Duodenal mucosa (tissue), 2 donors: ENCODE data around the gene ZMYND10.

Experiments
- H3K27ac ChIP-seq: one replicate; pipeline ENCODE4 v1.7.0; 2013; ENCODE audit warnings: low read depth, low read length
- H3K27me3 ChIP-seq, 2 donors: one replicate each; pipeline ENCODE4 v1.7.0; 2013; ENCODE audit warnings: low read length in 2 of 2, control low read depth in 1 of 2; ENCODE audit not compliant: insufficient read depth in 2 of 2, control insufficient read depth in 1 of 2
- H3K36me3 ChIP-seq, 2 donors: one replicate each; pipeline ENCODE4 v1.7.0; 2013; ENCODE audit warnings: low read length in 2 of 2, control low read depth in 1 of 2; ENCODE audit not compliant: insufficient read depth in 2 of 2, control insufficient read depth in 1 of 2
- H3K4me1 ChIP-seq, 2 donors: one replicate each; pipeline ENCODE4 v1.7.0; 2013; ENCODE audit warnings: low read length in 2 of 2, control low read depth in 1 of 2; ENCODE audit not compliant: insufficient read depth in 2 of 2, control insufficient read depth in 1 of 2
- H3K4me3 ChIP-seq, 2 donors: one replicate each; pipeline ENCODE4 v1.7.0; 2013; ENCODE audit warnings: low read length in 2 of 2, low read depth in 1 of 2
- H3K9ac ChIP-seq, 2 donors: one replicate each; pipeline ENCODE4 v1.7.0; 2013; ENCODE audit warnings: low read length in 2 of 2, low read depth in 1 of 2
- H3K9me3 ChIP-seq, 2 donors: one replicate each; pipeline ENCODE4 v1.7.0; 2013; ENCODE audit warnings: low read length in 2 of 2, control low read depth in 1 of 2; ENCODE audit not compliant: control insufficient read depth in 1 of 2

ZMYND10 gene

GRCh38 chr3:50371133-50371685 is 25.7 kb upstream of the ZMYND10 start:
- Histone ChIP-seq H3K27me3 (no peaks in the 10 kb centered on the region), H3K4me1 (peaks cover 4 to 8% of the 10 kb centered on the region in 2 donors), H3K4me3 (no peak overlapping the region), H3K9me3 (no peaks in the 10 kb centered on the region), H3K36me3 (no peaks in the 10 kb centered on the region), H3K27ac (no peak overlapping the region), H3K9ac (no peak overlapping the region)

GRCh38 chr3:50370594-50370993 is 25.1 kb upstream of the ZMYND10 start:
- Histone ChIP-seq H3K9ac (no peak overlapping the region), H3K4me1 (peaks cover 8 to 14% of the 10 kb centered on the region in 2 donors)

GRCh38 chr3:50369012-50369670 is 23.6 kb upstream of the ZMYND10 start:
- no peaks in the 10 kb centered on the region for H3K27me3 ChIP-seq
- H3K27ac ChIP-seq = no peak overlapping the region
- H3K36me3 ChIP-seq = no peaks in the 10 kb centered on the region
- H3K4me3 ChIP-seq = no peak overlapping the region
- H3K9me3 ChIP-seq = no peaks in the 10 kb centered on the region
- H3K4me1 ChIP-seq = peaks cover 11 to 24% of the 10 kb centered on the region in 2 donors
- H3K9ac ChIP-seq = no peak overlapping the region

More at GRCh38 chr3:50370594-50370993, 25.1 kb upstream of the ZMYND10 start:
- Histone ChIP-seq H3K36me3 (no peaks in the 10 kb centered on the region), H3K4me3 (no peak overlapping the region), H3K9me3 (no peaks in the 10 kb centered on the region), H3K27ac (no peak overlapping the region), H3K27me3 (no peaks in the 10 kb centered on the region)

- Histone ChIP-seq H3K9ac (peak overlapping the region; percentile 74 to 78), H3K36me3 (no peaks in the 10 kb centered on the region), H3K4me1 (peaks cover 8 to 16% of the 10 kb centered on the region in 2 donors), H3K9me3 (no peaks in the 10 kb centered on the region), H3K4me3 (peak overlapping the region; percentile 85 to 88), H3K27me3 (no peaks in the 10 kb centered on the region), H3K27ac (no peak overlapping the region)
Measured at GRCh38 chr3:50365842-50366220, 20.3 kb upstream of the ZMYND10 start.

GRCh38 chr3:50365080-50365841 is 19.7 kb upstream of the ZMYND10 start:
- H3K4me1 ChIP-seq = peaks cover 8 to 16% of the 10 kb centered on the region in 2 donors
- H3K9ac ChIP-seq = peak overlapping the region; percentile 74 to 78
- H3K4me3 ChIP-seq = peak overlapping the region; percentile 85 to 88
- H3K36me3 ChIP-seq = no peaks in the 10 kb centered on the region
- H3K27ac ChIP-seq = peak overlapping the region; percentile 50
- no peaks in the 10 kb centered on the region for H3K27me3 ChIP-seq
- no peaks in the 10 kb centered on the region for H3K9me3 ChIP-seq

GRCh38 chr3:50364573-50365079 is 19.1 kb upstream of the ZMYND10 start:
- Histone ChIP-seq H3K9me3 (no peaks in the 10 kb centered on the region), H3K36me3 (no peaks in the 10 kb centered on the region), H3K4me1 (peaks cover 10 to 19% of the 10 kb centered on the region in 2 donors), H3K9ac (peak overlapping the region; percentile 33 to 57), H3K27me3 (no peaks in the 10 kb centered on the region), H3K27ac (no peak overlapping the region), H3K4me3 (peak overlapping the region; percentile 66)

- peaks cover 41 to 54% of the 10 kb centered on the region in 2 donors for H3K4me1 ChIP-seq
- peak overlapping the region; percentile 57 to 95 for H3K4me3 ChIP-seq
- H3K27me3 ChIP-seq = no peaks in the 10 kb centered on the region
- no peak overlapping the region for H3K9ac ChIP-seq
- peaks cover 17 to 18% of the 10 kb centered on the region in 2 donors for H3K36me3 ChIP-seq
- H3K27ac ChIP-seq = no peak overlapping the region
- H3K9me3 ChIP-seq = no peaks in the 10 kb centered on the region
Measured at GRCh38 chr3:50359760-50360110, 14.2 kb upstream of the ZMYND10 start.

- Histone ChIP-seq H3K9me3 (no peaks in the 10 kb centered on the region), H3K4me1 (peaks cover 41 to 48% of the 10 kb centered on the region in 2 donors), H3K36me3 (peaks cover 20 to 23% of the 10 kb centered on the region in 2 donors), H3K27ac (peak within 1 kb of the TSS; percentile 87), H3K9ac (peak within 1 kb of the TSS; percentile 97 to 98), H3K27me3 (no peaks in the 10 kb centered on the region), H3K4me3 (peak within 1 kb of the TSS; percentile 93 to 95)
Measured at GRCh38 chr3:50358911-50359759, 13.6 kb upstream of the ZMYND10 start, which contains the start of gene TMEM115. TSS of gene TMEM115 (minus strand) at chr3:50359521. CDS start at chr3:50359063, 458 bp downstream.

- no peaks in the 10 kb centered on the region for H3K27me3 ChIP-seq
- peaks cover 25 to 30% of the 10 kb centered on the region in 2 donors for H3K36me3 ChIP-seq
- H3K27ac ChIP-seq = peak overlapping the region; percentile 87
- H3K9ac ChIP-seq = peak overlapping the region; percentile 97 to 98
- peaks cover 41 to 48% of the 10 kb centered on the region in 2 donors for H3K4me1 ChIP-seq
- H3K9me3 ChIP-seq = no peaks in the 10 kb centered on the region
- H3K4me3 ChIP-seq = peak overlapping the region; percentile 93 to 95
Measured at GRCh38 chr3:50358355-50358910, 12.9 kb upstream of the ZMYND10 start.
